Ishikawa (cell line): ENCODE data around the gene SPATA16.

Source experiments
- CEBPB ChIP-seq: IDR thresholded peaks from 2 replicates; pipeline ENCODE4 v1.6.1; 2012
- CREB1 ChIP-seq: IDR thresholded peaks from 2 replicates; pipeline ENCODE4 v1.6.1; 2012; ENCODE audit warnings: low read depth
- EGR1 ChIP-seq: IDR thresholded peaks from 2 replicates; pipeline ENCODE4 v1.6.1; 2012
- EP300 ChIP-seq: IDR thresholded peaks from 2 replicates; pipeline ENCODE4 v1.6.1; 2012; ENCODE audit warnings: borderline replicate concordance
- FOXM1 ChIP-seq: IDR thresholded peaks from 2 replicates; pipeline ENCODE4 v1.6.1; 2012; ENCODE audit warnings: low read depth, borderline replicate concordance
- MAX ChIP-seq: IDR thresholded peaks from 2 replicates; pipeline ENCODE4 v1.6.1; 2012
- NFIC ChIP-seq: IDR thresholded peaks from 2 replicates; pipeline ENCODE4 v1.6.1; 2012
- RAD21 ChIP-seq: IDR thresholded peaks from 2 replicates; pipeline ENCODE4 v1.6.1; 2012; ENCODE audit warnings: low read depth
- REST ChIP-seq: IDR thresholded peaks from 2 replicates; pipeline ENCODE4 v1.6.1; 2012; ENCODE audit warnings: low read depth, mild to moderate bottlenecking
- TAF1 ChIP-seq: IDR thresholded peaks from 2 replicates; pipeline ENCODE4 v1.6.1; 2012; ENCODE audit warnings: low read depth, mild to moderate bottlenecking
- TCF12 ChIP-seq: IDR thresholded peaks from 2 replicates; pipeline ENCODE4 v1.6.1; 2012; ENCODE audit warnings: low read depth
- TEAD4 ChIP-seq: IDR thresholded peaks from 2 replicates; pipeline ENCODE4 v1.6.1; 2012
- USF1 ChIP-seq: IDR thresholded peaks from 2 replicates; pipeline ENCODE4 v1.6.1; 2012
- YY1 ChIP-seq: IDR thresholded peaks from 2 replicates; pipeline ENCODE4 v1.6.1; 2012; ENCODE audit warnings: low read depth
- ZBTB7A ChIP-seq: IDR thresholded peaks from 2 replicates; pipeline ENCODE4 v1.6.1; 2012; ENCODE audit warnings: low read depth

SPATA16 gene

GRCh38 chr3:172840913-172841312 lies 300.1 kb downstream of the SPATA16 start:
- TF ChIP-seq TEAD4: no peak
- TF ChIP-seq USF1: no peak
- no peak for TF ChIP-seq TAF1
- no peak for TF ChIP-seq MAX

- TF ChIP-seq FOXM1 (no peak), TAF1 (no peak), EGR1 (no peak), CEBPB (no peak)
Observed at GRCh38 chr3:172840463-172840862, 300.6 kb downstream of the SPATA16 start.

GRCh38 chr3:172839679-172840078 lies 301.4 kb downstream of the SPATA16 start:
- TF ChIP-seq TEAD4 (no peak), REST (no peak), EGR1 (no peak), MAX (no peak), NFIC (no peak), TCF12 (no peak), EP300 (no peak), RAD21 (no peak), CREB1 (no peak), FOXM1 (no peak), TAF1 (no peak), ZBTB7A (no peak), YY1 (no peak), CEBPB (no peak), USF1 (no peak)
